Activated T-helper 2 cell treated with anti-CD3 and anti-CD28 coated beads, Interferon-gamma antibody, Interleukin-2, Interleukin-4, amounts not matched to agents 10 μg/mL and 5 μg/mL and 100 μg/mL, durations not matched to agents 14 hours and 24 hours and 36 hours (primary cell): ENCODE data around the gene PLEKHA7. TPM values are rescaled to one million over a fixed set of nuclear protein-coding genes. Genes with fewer than 3 reads are reported as not detected.

Experiments
- DNase-seq: peaks from one replicate; pipeline ENCODE4 v3.0.0; 2021; ENCODE audit warnings: low spot score
- H3K27ac Mint-ChIP-seq: one replicate; pipeline ENCODE4 v1.8.0; 2021; ENCODE audit warnings: mixed read lengths
- H3K27me3 Mint-ChIP-seq: one replicate; pipeline ENCODE4 v1.8.0; 2021; ENCODE audit warnings: low read depth, mixed read lengths
- H3K36me3 Mint-ChIP-seq: one replicate; pipeline ENCODE4 v1.8.0; 2021; ENCODE audit warnings: low read depth, mixed read lengths
- H3K4me1 Mint-ChIP-seq: one replicate; pipeline ENCODE4 v1.8.0; 2021; ENCODE audit warnings: low read depth, mixed read lengths
- H3K4me3 Mint-ChIP-seq: one replicate; pipeline ENCODE4 v1.8.0; 2021; ENCODE audit warnings: low read depth, mild to moderate bottlenecking, moderate library complexity, mixed read lengths
- H3K9me3 Mint-ChIP-seq: one replicate; pipeline ENCODE4 v1.8.0; 2021; ENCODE audit warnings: mixed read lengths
- intact Hi-C: fragments of 100-400 bp; cut with micrococcal nuclease; formaldehyde crosslinking; loops from one replicate; pipeline ENCODE4 v1.15.1; 2023
- total RNA-seq: library from RNA; stranded (reverse); gene quantifications from 2 replicates; pipeline ENCODE4 v1.2.3, GENCODE V29; 2022

PLEKHA7 gene
- total RNA-seq, 1 donor from 2014 or later: 51.3 TPM

- Mint-ChIP-seq H3K27me3 (no peaks in the 10 kb centered on the region), H3K4me3 (no peak overlapping the region), H3K36me3 (no peaks in the 10 kb centered on the region), H3K27ac (no peak overlapping the region), H3K9me3 (no peaks in the 10 kb centered on the region), H3K4me1 (peaks cover 6% of the 10 kb centered on the region)
- intact Hi-C loops: no loop called here
- no peak for DNase-seq
Observed at GRCh38 chr11:16783321-16783801, 230.9 kb downstream of the PLEKHA7 start.

- peaks cover 3% of the 10 kb centered on the region for H3K4me1 Mint-ChIP-seq
- DNase-seq: no peak
- no peak overlapping the region for H3K4me3 Mint-ChIP-seq
- no peaks in the 10 kb centered on the region for H3K36me3 Mint-ChIP-seq
- H3K27me3 Mint-ChIP-seq: no peaks in the 10 kb centered on the region
- no peak overlapping the region for H3K27ac Mint-ChIP-seq
- H3K9me3 Mint-ChIP-seq: no peaks in the 10 kb centered on the region
- intact Hi-C loops: no loop called here
Observed at GRCh38 chr11:16781936-16782919, 232.0 kb downstream of the PLEKHA7 start.

- intact Hi-C loops: no loop called here
- Mint-ChIP-seq H3K27me3 (no peaks in the 10 kb centered on the region), H3K9me3 (no peaks in the 10 kb centered on the region), H3K4me1 (peaks cover 3% of the 10 kb centered on the region), H3K36me3 (no peaks in the 10 kb centered on the region), H3K4me3 (no peak overlapping the region), H3K27ac (no peak overlapping the region)
- DNase-seq: no peak
Observed at GRCh38 chr11:16780698-16781550, 233.3 kb downstream of the PLEKHA7 start.

GRCh38 chr11:16780146-16780545, 234.1 kb downstream of the PLEKHA7 start:
- no peak for DNase-seq
- Mint-ChIP-seq H3K4me1 (peaks cover 3% of the 10 kb centered on the region), H3K36me3 (no peaks in the 10 kb centered on the region), H3K9me3 (no peaks in the 10 kb centered on the region), H3K27ac (no peak overlapping the region), H3K27me3 (no peaks in the 10 kb centered on the region), H3K4me3 (no peak overlapping the region)
- intact Hi-C loops: no loop called here

GRCh38 chr11:16779436-16779835, 234.8 kb downstream of the PLEKHA7 start:
- Mint-ChIP-seq H3K36me3 (no peaks in the 10 kb centered on the region), H3K4me1 (peaks cover 3% of the 10 kb centered on the region), H3K4me3 (no peak overlapping the region), H3K9me3 (no peaks in the 10 kb centered on the region), H3K27me3 (no peaks in the 10 kb centered on the region), H3K27ac (no peak overlapping the region)
- DNase-seq: no peak
- intact Hi-C loops: no loop called here

GRCh38 chr11:16778876-16779275, 235.3 kb downstream of the PLEKHA7 start:
- Mint-ChIP-seq H3K9me3 (no peaks in the 10 kb centered on the region), H3K36me3 (no peaks in the 10 kb centered on the region), H3K4me1 (peaks cover 3% of the 10 kb centered on the region), H3K4me3 (no peak overlapping the region), H3K27ac (no peak overlapping the region), H3K27me3 (no peaks in the 10 kb centered on the region)
- intact Hi-C loops: no loop called here
- no peak for DNase-seq

GRCh38 chr11:16778286-16778685, 235.9 kb downstream of the PLEKHA7 start:
- Mint-ChIP-seq H3K4me1 (peaks cover 3% of the 10 kb centered on the region), H3K4me3 (no peak overlapping the region), H3K36me3 (no peaks in the 10 kb centered on the region)

GRCh38 chr11:16777613-16777975, 236.6 kb downstream of the PLEKHA7 start:
- no peaks in the 10 kb centered on the region for H3K36me3 Mint-ChIP-seq
- intact Hi-C loops: no loop called here
- peaks cover 3% of the 10 kb centered on the region for H3K27me3 Mint-ChIP-seq
- H3K9me3 Mint-ChIP-seq: no peaks in the 10 kb centered on the region
- no peak overlapping the region for H3K27ac Mint-ChIP-seq
- no peak for DNase-seq
- H3K4me1 Mint-ChIP-seq: peaks cover 3% of the 10 kb centered on the region
- no peak overlapping the region for H3K4me3 Mint-ChIP-seq

More at GRCh38 chr11:16778286-16778685, 235.9 kb downstream of the PLEKHA7 start:
- Mint-ChIP-seq H3K27me3 (peaks cover under 1% of the 10 kb centered on the region), H3K9me3 (no peaks in the 10 kb centered on the region), H3K27ac (no peak overlapping the region)
- intact Hi-C loops: no loop called here
- DNase-seq: no peak

- Mint-ChIP-seq H3K27ac (no peak overlapping the region), H3K4me1 (peaks cover 3% of the 10 kb centered on the region)
Observed at GRCh38 chr11:16776711-16777612, 237.3 kb downstream of the PLEKHA7 start.

GRCh38 chr11:16775614-16776283, 238.5 kb downstream of the PLEKHA7 start:
- H3K4me1 Mint-ChIP-seq: peaks cover 3% of the 10 kb centered on the region
- intact Hi-C loops: no loop called here
- no peak overlapping the region for H3K27ac Mint-ChIP-seq
- H3K36me3 Mint-ChIP-seq: no peaks in the 10 kb centered on the region
- H3K9me3 Mint-ChIP-seq: no peaks in the 10 kb centered on the region
- H3K4me3 Mint-ChIP-seq: no peak overlapping the region
- peaks cover 6% of the 10 kb centered on the region for H3K27me3 Mint-ChIP-seq
- no peak for DNase-seq

More at GRCh38 chr11:16776711-16777612, 237.3 kb downstream of the PLEKHA7 start:
- DNase-seq: no peak
- Mint-ChIP-seq H3K4me3 (no peak overlapping the region), H3K27me3 (peaks cover 3% of the 10 kb centered on the region), H3K36me3 (no peaks in the 10 kb centered on the region), H3K9me3 (no peaks in the 10 kb centered on the region)
- intact Hi-C loops: no loop called here

- Mint-ChIP-seq H3K4me1 (peaks cover 3% of the 10 kb centered on the region), H3K9me3 (no peaks in the 10 kb centered on the region), H3K27me3 (peaks cover 6% of the 10 kb centered on the region), H3K4me3 (no peak overlapping the region), H3K27ac (no peak overlapping the region), H3K36me3 (no peaks in the 10 kb centered on the region)
- intact Hi-C loops: no loop called here
- DNase-seq: no peak
Observed at GRCh38 chr11:16774936-16775613, 239.1 kb downstream of the PLEKHA7 start.
